Hematopoietic multipotent progenitor cell treated with erythropoietin and hydrocortisone succinate and interleukin-3 and kit ligand, for 17 days (in vitro differentiated cells): Measurements from ENCODE around the gene PLEKHG5.

Experiments
- DNase-seq: peaks from one replicate; pipeline ENCODE4 v3.0.0-alpha.2; 2015; ENCODE audit warnings: low spot score

The PLEKHG5 gene

GRCh38 chr1:6424619-6425593 is 66.6 kb downstream of the PLEKHG5 start, which contains the start of gene ESPN:
Gene ESPN (plus strand): TSS chr1:6424776. CDS start chr1:6424956, 180 bp downstream.
- peak; percentile 32 for DNase-seq

- DNase-seq, result no peak
These were observed 67.4 kb downstream of the PLEKHG5 start for GRCh38 chr1:6424000-6424565.

GRCh38 chr1:6423321-6423999 is 68.0 kb downstream of the PLEKHG5 start:
- peak; percentile 55 for DNase-seq

GRCh38 chr1:6421266-6421665 is 70.2 kb downstream of the PLEKHG5 start:
- no peak for DNase-seq

- no peak for DNase-seq
These were observed 70.9 kb downstream of the PLEKHG5 start for GRCh38 chr1:6420454-6421042.

GRCh38 chr1:6419804-6420453 is 71.5 kb downstream of the PLEKHG5 start, which contains the start of gene HES2:
Gene HES2 (minus strand): TSS chr1:6419919. CDS start chr1:6419820, 99 bp downstream.
- no peak for DNase-seq

GRCh38 chr1:6419397-6419803 is 72.1 kb downstream of the PLEKHG5 start:
- DNase-seq, result no peak

GRCh38 chr1:6418668-6419396 is 72.6 kb downstream of the PLEKHG5 start:
- no peak for DNase-seq

- DNase-seq, result no peak
These were observed 73.4 kb downstream of the PLEKHG5 start for GRCh38 chr1:6417961-6418667.
